Common myeloid progenitor, CD34-positive (primary cell): ENCODE data around the gene HAGHL. TPM values are rescaled to one million over a fixed set of nuclear protein-coding genes. Genes with fewer than 3 reads are reported as not detected.

ENCODE experiments used
- CTCF ChIA-PET: fragments of 350-600 bp; sonication (Branson Sonifier 250); formaldehyde crosslinking; loops from one replicate; lab custom pipeline; 2021; ENCODE audit warnings: antibody characterized with exemption; lab: Charles Lee
- POLR2A ChIA-PET: fragments of 350-600 bp; sonication (Branson Sonifier 250); formaldehyde crosslinking; loops from one replicate; lab custom pipeline; 2021; ENCODE audit warnings: antibody characterized with exemption; lab: Charles Lee
- DNase-seq, 3 donors: peaks; one replicate each; pipeline versions ENCODE4 v3.0.0 to v3.0.0-alpha.2; 2013
- H3K27ac ChIP-seq, 2 experiments: 1 replicate in 1 of 2; 2 replicates in 1 of 2; pipeline ENCODE4 v1.7.0; 2013; ENCODE audit warnings: inconsistent platforms in 2 of 2, low read length in 2 of 2, mild to moderate bottlenecking in 2 of 2, low read depth in 1 of 2, moderate library complexity in 1 of 2; ENCODE audit not compliant: severe bottlenecking in 2 of 2, insufficient read depth in 1 of 2, poor library complexity in 1 of 2
- H3K27me3 ChIP-seq, 5 experiments: replicated peaks in 2 of 5; 1 replicate in 3 of 5; 2 replicates in 2 of 5; pipeline versions ENCODE4 v1.6.1 to v1.7.0; 2013; ENCODE audit warnings: low read length in 4 of 5, mild to moderate bottlenecking in 2 of 5, moderate library complexity in 2 of 5, inconsistent platforms in 1 of 5; ENCODE audit not compliant: insufficient read depth in 5 of 5, control insufficient read depth in 4 of 5
- H3K36me3 ChIP-seq, 4 experiments: 1 replicate in 2 of 4; 2 replicates in 2 of 4; pipeline versions ENCODE4 v1.6.1 to v1.7.0; 2013; ENCODE audit warnings: low read length in 3 of 4, control low read depth in 1 of 4, mild to moderate bottlenecking in 1 of 4; ENCODE audit not compliant: control insufficient read depth in 4 of 4, insufficient read depth in 4 of 4
- H3K4me1 ChIP-seq, 4 experiments: 1 replicate in 3 of 4; 2 replicates in 1 of 4; pipeline versions ENCODE4 v1.6.1 to v1.7.1; 2013; ENCODE audit warnings: low read length in 3 of 4, mild to moderate bottlenecking in 3 of 4, control low read depth in 1 of 4, inconsistent platforms in 1 of 4, moderate library complexity in 1 of 4; ENCODE audit not compliant: control insufficient read depth in 4 of 4, insufficient read depth in 4 of 4; ENCODE audit errors: control extremely low read depth in 1 of 4
- H3K4me3 ChIP-seq, 7 experiments: 1 replicate in 4 of 7; 2 replicates in 3 of 7; pipeline versions ENCODE4 v1.5.1 to v1.7.0; 2013; ENCODE audit warnings: mild to moderate bottlenecking in 7 of 7, low read length in 6 of 7, moderate library complexity in 6 of 7, inconsistent platforms in 2 of 7, low read depth in 2 of 7, control low read depth in 1 of 7; ENCODE audit not compliant: insufficient read depth in 4 of 7, control insufficient read depth in 1 of 7; ENCODE audit errors: extremely low read depth in 1 of 7
- H3K9me3 ChIP-seq, 5 experiments: 1 replicate in 4 of 5; 2 replicates in 1 of 5; pipeline versions ENCODE4 v1.6.1 to v1.7.1; 2013; ENCODE audit warnings: low read length in 4 of 5, mild to moderate bottlenecking in 2 of 5, inconsistent platforms in 1 of 5, low read depth in 1 of 5, moderate library complexity in 1 of 5; ENCODE audit not compliant: control insufficient read depth in 4 of 5, insufficient read depth in 2 of 5; ENCODE audit errors: control extremely low read depth in 1 of 5
- WGBS: methylation state at CpG from one replicate; pipeline ENCODE4 v1.1.5; 2013; ENCODE audit not compliant: insufficient coverage; 5-methylcytosine and 5-hydroxymethylcytosine counted together
- polyA plus RNA-seq: library from polyadenylated mRNA; unstranded; fragments of 120-200 nt; gene quantifications from one replicate; pipeline ENCODE4 v1.2.1, GENCODE V29; 2013

HAGHL gene, protein sequence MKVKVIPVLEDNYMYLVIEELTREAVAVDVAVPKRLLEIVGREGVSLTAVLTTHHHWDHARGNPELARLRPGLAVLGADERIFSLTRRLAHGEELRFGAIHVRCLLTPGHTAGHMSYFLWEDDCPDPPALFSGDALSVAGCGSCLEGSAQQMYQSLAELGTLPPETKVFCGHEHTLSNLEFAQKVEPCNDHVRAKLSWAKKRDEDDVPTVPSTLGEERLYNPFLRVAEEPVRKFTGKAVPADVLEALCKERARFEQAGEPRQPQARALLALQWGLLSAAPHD
- 18.0 TPM for polyA plus RNA-seq

DNA sequence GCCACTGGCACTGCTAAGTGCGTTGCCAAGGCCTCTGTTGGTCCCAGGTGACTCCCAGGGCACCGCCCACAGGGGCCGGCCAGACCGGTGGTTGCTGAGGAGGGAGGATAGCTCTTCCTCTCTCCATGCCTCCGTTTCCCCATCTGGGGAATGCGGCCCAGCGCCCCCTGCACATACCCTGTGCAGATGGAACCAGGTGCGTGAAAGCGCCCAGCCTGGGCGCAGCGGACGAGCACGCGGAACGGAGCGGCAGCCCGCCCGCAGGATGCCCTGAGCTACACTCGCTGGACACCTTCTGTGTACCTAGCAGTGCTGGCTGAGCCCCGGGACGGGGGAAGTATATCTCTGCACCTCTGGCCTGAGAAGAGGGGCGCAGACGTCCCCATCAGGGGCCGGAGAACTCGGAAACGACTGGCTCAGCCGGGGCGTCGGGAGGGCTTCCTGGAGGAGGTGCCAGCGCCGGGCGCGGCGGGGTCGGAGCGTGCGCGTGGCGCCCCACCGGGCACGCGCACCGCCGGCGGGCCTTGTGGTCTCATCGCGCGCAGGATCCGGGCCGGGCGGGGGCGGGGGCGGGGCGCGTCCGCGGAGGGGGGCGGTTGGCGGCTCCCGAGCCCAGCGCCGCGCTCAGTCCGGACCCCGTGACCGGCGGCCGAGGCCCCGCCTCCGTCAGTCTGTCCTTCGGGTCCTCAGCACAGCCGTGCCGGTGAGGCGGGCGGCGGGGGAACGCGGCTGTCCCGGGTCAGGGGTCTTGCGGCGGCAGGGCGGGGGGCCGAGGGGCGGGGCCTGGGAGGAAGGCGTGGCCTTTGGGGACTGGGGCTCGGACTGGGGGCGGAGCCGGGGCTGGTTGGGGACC is at the start of gene HAGHL, which contains the start of gene CCDC78:
HAGHL (plus strand) TSS at position 669 of the 853 bp plus-strand sequence. CDS start 404 bp downstream, outside the sequence.
CCDC78 (minus strand) TSS at position 6 of the 853 bp plus-strand sequence. CDS start 76 bp downstream, outside the sequence.
- Histone ChIP-seq H3K9me3 (no peaks in the 10 kb centered on the region), H3K36me3 (peaks cover 0 to 25% (median 17%) of the 10 kb centered on the region in 4 experiments), H3K27me3 (peaks cover 0 to 10% (median 0%) of the 10 kb centered on the region in 5 experiments), H3K4me1 (peaks cover 0 to 24% (median 22%) of the 10 kb centered on the region in 4 experiments), H3K27ac (peak within 1 kb of the TSS in 1 of 2 experiments; percentile 43), H3K4me3 (peak within 1 kb of the TSS; percentile 31 to 83 (median 68))
- WGBS = 2% methylated on average over 68 of the region's 88 CpGs
- DNase-seq = peak in 2 of 3 donors; percentile 42 to 49
- CTCF ChIA-PET = interaction anchor here (1.1 to 2.8 kb wide), 5 partner anchors 9 to 28 kb away, joined by 3 to 15 read pairs (median 4); no protein-coding TSS in a partner anchor
- POLR2A ChIA-PET = interaction anchor here (1.4 to 1.6 kb wide), 2 partner anchors 10 to 14 kb away, joined by 4 read pairs; partner anchors contain the start of gene CIAO3

DNA sequence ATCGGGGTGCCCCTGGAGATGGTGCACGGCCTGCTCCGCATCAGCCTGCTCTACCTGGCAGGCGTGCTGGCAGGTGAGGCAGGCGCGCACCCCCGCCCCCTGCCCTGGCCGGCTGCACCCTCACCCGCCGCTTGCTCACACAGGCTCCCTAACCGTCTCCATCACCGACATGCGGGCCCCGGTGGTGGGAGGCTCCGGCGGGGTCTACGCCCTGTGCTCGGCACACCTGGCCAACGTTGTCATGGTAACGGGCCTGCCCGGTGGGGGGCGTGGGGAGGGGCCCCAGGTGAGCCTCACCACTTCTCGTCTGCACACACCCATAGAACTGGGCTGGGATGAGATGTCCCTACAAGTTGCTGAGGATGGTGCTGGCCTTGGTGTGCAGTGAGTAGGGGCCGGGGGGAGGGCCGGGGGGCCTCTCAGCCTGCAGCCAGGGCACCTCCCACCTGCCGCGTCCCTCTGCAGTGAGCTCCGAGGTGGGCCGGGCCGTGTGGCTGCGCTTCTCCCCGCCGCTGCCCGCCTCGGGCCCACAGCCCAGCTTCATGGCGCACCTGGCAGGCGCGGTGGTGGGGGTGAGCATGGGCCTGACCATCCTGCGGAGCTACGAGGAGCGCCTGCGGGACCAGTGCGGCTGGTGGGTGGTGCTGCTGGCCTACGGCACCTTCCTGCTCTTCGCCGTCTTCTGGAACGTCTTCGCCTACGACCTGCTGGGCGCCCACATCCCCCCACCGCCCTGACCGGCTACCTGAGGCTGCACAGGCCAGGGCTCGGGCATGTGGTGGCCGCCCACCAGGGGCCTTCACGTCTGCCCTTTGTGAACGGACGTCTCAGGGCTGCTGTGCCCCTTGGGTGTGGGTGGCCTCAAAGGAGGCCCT is 49.4 kb upstream of the HAGHL start:
- CTCF ChIA-PET = interaction anchor here (1.1 kb wide), 1 partner anchor 17 kb away, joined by 4 read pairs; no protein-coding TSS in a partner anchor
- Histone ChIP-seq H3K27ac (no peak overlapping the region), H3K4me1 (peaks cover 0 to 39% (median 33%) of the 10 kb centered on the region in 4 experiments), H3K36me3 (peaks cover 0 to 31% (median 21%) of the 10 kb centered on the region in 4 experiments), H3K9me3 (no peaks in the 10 kb centered on the region), H3K27me3 (peaks cover 0 to 32% (median 2%) of the 10 kb centered on the region in 5 experiments), H3K4me3 (no peak overlapping the region)
- 61% methylated on average over 39 of the region's 57 CpGs for WGBS
- POLR2A ChIA-PET = no interaction called here
- DNase-seq = no peak

DNA sequence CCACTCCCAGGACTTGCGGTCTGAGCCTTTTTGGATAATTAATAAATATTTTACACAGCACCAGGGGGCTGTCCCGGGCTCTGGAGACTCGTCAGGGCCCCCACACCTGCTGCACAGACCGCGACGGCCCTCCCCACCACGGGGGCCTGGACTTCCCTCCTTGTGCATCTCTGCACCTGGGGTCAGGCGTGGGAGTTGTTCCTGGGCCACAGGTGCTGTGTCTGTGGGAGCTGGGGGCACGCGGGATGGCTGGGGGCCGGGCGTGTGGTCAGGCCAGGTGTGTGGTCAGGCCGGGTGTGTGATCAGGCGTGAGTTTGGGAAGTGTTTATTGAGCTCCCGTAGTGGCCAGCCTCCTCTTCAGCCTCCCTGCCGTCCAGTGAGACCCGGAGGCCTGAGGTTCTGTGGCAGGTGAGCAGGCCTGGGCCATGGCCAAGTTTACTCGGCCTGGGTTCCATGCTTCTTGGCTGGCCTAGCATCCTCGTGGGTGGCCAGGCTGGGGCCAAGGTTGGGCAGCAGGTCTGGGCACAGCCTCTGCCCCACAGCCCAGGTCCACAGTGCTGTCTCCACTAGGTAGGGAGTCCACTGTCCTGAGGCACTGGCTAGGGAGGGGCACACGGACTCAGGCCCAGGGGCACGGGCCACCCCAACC is 48.6 kb upstream of the HAGHL start:
- 93% methylated on average over 19 of the region's 21 CpGs for WGBS
- H3K9me3 ChIP-seq = no peaks in the 10 kb centered on the region
- H3K36me3 ChIP-seq = peaks cover 0 to 31% (median 18%) of the 10 kb centered on the region in 4 experiments
- ChIA-PET CTCF (interaction anchor here (1.0 to 1.1 kb wide), 2 partner anchors 8 to 19 kb away, joined by 3 read pairs; no protein-coding TSS in a partner anchor), POLR2A (no interaction called here)
- no peak overlapping the region for H3K27ac ChIP-seq
- H3K4me3 ChIP-seq = no peak overlapping the region
- DNase-seq = no peak
- H3K4me1 ChIP-seq = peaks cover 0 to 47% (median 38%) of the 10 kb centered on the region in 4 experiments
- peaks cover 0 to 32% (median 2%) of the 10 kb centered on the region in 5 experiments for H3K27me3 ChIP-seq

DNA sequence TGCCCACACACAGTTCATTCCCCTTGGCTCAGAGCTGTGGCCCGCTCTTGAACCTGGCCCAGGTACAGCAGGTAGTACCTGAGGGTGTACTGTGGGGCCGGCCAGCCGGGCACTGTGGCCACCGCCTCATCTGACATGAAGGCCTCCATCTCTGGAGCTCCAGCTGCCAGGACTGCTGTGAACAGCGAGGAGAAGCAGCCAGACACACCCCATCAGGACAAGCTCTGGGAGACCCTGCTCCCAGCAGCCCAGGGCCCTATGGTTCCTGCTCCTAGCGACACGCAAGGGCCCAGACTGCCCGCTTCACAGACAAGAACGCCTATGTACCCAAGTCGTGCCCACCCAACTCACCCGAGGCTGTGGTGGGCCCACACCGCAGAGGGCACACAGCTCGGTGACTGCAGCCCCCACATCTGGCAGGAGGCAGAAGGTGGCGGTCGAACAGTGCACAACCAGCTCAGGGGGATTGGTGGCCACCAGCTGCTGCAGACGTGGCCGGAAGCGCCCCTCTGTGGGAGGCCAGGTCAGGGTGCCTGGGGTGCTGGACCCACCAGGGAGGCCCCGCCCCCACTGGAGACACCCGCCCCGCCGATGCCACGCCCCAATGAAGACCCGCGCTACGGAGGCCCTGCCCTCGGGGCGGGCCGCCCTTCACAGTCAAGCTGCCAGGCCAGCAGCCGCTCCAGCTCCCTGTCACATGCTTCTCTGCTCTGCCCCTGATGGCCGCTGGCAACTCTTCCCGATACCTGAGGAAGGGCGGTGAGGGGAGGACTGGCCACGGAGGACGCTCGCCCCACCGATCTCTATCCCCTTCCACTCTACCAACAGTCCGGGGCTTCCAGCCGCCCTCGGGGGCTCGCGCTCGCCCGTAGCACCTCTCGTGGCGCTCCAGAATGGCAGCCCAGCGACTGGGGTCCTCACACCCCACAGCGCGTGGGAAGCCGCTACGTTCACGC is 47.8 kb upstream of the HAGHL start:
- ChIA-PET POLR2A (no interaction called here), CTCF (interaction anchor here (0.6 to 1.1 kb wide), 3 partner anchors 9 to 20 kb away, joined by 3 read pairs; no protein-coding TSS in a partner anchor)
- Histone ChIP-seq H3K4me1 (peaks cover 0 to 53% (median 45%) of the 10 kb centered on the region in 4 experiments), H3K36me3 (peaks cover 0 to 23% (median 13%) of the 10 kb centered on the region in 4 experiments), H3K27ac (peak overlapping the region in 1 of 2 experiments; percentile 49), H3K4me3 (peak overlapping the region; percentile 35 to 78 (median 60)), H3K9me3 (no peaks in the 10 kb centered on the region), H3K27me3 (peaks cover 0 to 32% (median 2%) of the 10 kb centered on the region in 5 experiments)
- 38% methylated on average over 27 of the region's 52 CpGs for WGBS
- DNase-seq = peak; percentile 61 to 72 (median 69)

DNA sequence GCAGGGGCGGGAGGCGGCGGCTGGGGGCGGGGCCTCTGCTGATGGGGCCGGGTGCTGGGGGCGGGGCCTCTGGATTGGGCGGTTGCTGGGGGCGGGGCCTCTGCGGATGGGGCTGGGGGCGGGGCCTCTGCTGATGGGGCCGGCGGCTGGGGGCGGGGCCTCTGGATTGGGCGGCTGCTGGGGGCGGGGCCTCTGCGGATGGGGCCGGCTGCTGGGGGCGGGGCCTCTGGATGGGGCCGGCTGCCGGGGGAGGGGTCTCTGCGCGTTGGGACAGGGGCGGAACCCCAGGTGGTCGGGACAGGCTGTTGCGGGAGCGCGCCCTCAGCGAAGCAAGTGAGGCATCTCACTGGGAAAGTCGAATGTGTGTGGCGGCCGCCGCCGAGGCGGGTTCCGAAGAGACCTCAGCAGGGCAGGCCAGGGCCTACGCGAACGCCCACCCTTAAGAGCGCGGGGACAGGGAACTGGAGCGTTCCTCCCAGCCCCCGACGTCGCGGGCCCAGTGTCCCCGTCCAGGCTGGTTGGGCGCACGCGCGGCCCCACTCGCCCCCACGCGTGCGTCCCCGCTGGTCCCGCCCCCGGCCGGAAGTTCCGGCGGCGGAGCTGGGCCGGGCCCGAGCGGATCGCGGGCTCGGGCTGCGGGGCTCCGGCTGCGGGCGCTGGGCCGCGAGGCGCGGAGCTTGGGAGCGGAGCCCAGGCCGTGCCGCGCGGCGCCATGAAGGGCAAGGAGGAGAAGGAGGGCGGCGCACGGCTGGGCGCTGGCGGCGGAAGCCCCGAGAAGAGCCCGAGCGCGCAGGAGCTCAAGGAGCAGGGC is 46.9 kb upstream of the HAGHL start, which contains the start of gene STUB1:
STUB1 (plus strand) TSS at position 597 of the 811 bp plus-strand sequence; CDS start at position 713, 116 bp downstream.
- Histone ChIP-seq H3K4me3 (peak within 1 kb of the TSS; percentile 59 to 86 (median 80)), H3K36me3 (peaks cover 0 to 20% (median 9%) of the 10 kb centered on the region in 4 experiments), H3K27me3 (peaks cover 0 to 27% (median 2%) of the 10 kb centered on the region in 5 experiments), H3K4me1 (peaks cover 0 to 57% (median 50%) of the 10 kb centered on the region in 4 experiments), H3K9me3 (no peaks in the 10 kb centered on the region), H3K27ac (peak within 1 kb of the TSS; percentile 61 to 79)
- CTCF ChIA-PET = interaction anchor here (0.6 to 1.8 kb wide), 3 partner anchors 10 to 27 kb away, joined by 3 to 7 read pairs (median 4); partner anchors contain the start of gene WDR24
- DNase-seq = peak; percentile 82 to 90 (median 87)
- POLR2A ChIA-PET = interaction anchor here (0.9 to 1.3 kb wide), 2 partner anchors 10 to 16 kb away, joined by 3 to 5 read pairs; partner anchors contain the start of gene WDR24
- 0% methylated on average over 56 of the region's 91 CpGs for WGBS
